NCI-H187 (cell line): ENCODE data around the gene ARHGEF26.
"Not testable (repeated sequence)": the region's sequence is repeated elsewhere in the genome, so short reads cannot be mapped to it uniquely, and the experiment has no call there.

Experiments
- DNase-seq, 2 experiments: peaks; one replicate each; lab custom pipeline; 2025; lab: John Stamatoyannopoulos, UW

Gene ARHGEF26

DNA sequence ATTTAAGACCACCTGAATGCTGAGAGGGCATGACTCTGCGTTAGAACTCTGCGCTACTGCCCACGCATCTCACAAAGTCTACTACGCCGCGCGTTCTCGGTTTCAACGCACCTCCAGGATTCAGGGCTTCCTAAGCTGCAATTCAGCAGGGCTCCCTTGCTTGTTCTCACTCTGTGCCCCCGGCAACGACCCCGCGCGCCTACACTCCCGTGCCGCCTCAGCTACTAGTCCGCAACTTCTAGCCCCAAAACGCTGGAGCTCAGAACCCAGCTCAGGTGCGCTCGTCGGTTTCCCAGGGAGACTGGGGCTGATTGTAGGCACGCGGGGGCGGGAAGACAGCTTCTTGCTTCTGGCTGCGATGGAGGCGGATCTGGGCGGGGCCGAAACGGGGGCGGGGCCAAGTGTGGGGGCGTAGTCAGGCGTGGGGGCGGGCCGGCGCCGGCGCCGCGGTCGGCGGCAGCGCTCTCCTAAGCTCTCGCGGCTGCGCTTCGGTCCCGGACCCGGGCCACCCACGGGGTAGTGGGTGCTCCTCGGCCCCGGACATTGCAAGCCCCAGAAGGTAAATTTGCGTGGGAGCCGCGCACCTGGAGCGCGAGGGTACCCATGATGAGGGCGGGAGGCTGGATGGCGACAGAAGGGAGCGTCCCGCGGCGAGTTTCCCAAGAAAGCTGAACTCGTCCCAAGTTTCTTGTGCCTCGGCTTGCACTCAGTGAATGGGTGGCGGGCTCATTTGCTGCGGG is at the start of gene ARHGEF26:
TSS of gene ARHGEF26 (plus strand) at position 430 of the 740 bp plus-strand sequence. CDS start 603 bp downstream, outside the sequence.
- peak; percentile 55 to 77 for DNase-seq

DNA sequence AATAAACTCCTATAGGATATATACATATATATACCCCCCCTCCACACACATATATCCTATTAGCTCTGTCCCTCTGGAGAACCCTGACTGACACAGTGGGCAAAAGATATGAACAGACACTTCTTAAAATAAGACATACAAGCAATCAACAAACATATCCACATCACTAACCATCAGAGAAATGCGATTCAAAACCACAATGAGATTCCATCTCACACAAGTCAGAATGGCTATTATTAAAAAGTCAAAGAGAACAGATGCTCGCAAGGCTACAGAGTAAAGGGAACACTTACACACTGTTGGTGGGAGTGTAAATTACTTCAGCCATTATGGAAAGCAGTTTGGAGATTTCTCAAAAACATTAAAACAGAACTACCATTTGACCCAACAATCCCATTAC is 46.2 kb upstream of the ARHGEF26 start:
- DNase-seq: no peak

GRCh38 chr3:154078672-154079071 is 42.5 kb upstream of the ARHGEF26 start:
- DNase-seq: no peak

DNA sequence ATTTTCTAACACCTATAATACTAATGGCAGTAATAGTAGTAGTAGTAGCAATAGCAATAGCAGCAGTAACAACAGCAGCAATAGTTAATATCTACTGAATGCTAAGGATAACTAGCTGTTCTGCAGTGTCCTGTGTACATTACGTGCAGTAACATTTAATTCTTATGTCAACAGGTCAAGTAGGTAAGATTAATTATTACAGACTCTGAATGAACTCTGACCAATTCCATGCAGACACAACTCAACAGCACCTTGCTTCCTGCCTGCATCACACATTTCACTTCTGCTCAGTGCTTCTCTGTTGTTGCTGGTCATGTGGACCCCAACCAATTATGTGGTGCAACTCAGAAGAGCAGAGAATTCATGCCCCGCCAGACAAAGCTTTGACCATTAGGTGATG is 39.9 kb upstream of the ARHGEF26 start:
- no peak for DNase-seq

GRCh38 chr3:154085071-154085470 is 36.1 kb upstream of the ARHGEF26 start:
- DNase-seq: no peak

GRCh38 chr3:154085799-154086198 is 35.4 kb upstream of the ARHGEF26 start:
- no peak for DNase-seq

DNA sequence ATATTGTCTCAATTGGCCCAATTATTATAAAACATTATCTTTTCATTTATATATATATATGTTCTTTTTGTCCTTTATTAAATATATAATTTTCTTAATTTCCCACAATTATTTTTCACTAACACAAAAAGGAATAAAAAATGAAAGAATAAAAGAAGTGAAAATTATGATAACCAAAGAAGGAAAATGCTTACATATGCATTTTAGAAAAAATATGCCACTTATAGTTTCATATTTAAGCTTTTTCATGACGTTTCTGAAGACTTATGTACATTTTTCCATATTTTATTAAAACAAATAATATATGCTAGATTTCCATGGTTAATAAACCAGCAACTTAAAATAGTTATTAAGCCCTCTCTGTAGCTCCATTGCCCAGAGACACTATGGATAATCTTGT is 34.9 kb upstream of the ARHGEF26 start:
- DNase-seq: no peak

GRCh38 chr3:154087756-154088480 is 33.3 kb upstream of the ARHGEF26 start:
- not testable (repeated sequence) for DNase-seq

DNA sequence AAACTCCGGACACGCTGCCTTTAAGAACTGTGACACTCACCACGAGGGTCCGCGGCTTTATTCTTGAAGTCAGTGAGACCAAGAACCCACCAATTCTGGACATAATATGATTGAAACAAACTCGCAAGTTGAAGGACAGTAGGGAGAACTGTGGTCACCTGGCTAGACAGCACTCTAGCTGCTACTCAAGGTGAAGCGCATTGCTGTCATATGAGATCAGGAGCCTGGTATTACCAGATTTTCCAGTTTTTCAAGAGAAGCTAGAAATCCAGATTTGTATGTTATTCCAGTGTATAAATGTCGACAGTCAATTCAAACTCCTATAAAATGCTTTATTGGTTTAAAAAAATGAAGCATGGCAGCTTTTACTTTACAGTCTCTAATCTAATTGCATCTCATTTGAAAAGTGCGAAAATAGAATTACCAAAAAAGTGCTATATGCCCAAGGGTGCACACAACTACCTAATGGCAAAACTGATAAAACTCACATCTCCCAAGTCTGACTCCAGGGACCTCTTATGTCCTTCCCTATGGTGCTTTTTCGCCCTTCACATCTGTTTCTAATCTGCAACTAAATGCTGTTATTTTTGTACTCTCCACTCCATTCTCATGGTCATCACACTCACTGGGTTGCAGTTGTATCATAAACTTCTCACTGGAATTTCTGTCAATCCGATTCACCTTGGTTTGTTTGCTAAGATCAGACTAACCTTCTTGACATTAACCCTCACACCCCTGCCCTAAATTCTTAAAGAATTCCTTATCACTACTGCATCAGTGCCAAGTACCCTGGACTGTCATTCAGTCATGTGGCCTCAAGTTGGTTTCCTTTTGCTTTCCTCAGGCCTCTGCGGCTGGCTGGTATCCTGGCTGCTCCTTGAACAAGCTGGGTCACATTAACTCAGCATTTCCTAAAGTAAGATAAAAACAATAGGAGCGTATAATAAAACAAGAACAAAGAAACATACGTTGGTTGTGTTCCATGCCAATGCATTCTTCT is 31.5 kb upstream of the ARHGEF26 start:
- no peak for DNase-seq

DNA sequence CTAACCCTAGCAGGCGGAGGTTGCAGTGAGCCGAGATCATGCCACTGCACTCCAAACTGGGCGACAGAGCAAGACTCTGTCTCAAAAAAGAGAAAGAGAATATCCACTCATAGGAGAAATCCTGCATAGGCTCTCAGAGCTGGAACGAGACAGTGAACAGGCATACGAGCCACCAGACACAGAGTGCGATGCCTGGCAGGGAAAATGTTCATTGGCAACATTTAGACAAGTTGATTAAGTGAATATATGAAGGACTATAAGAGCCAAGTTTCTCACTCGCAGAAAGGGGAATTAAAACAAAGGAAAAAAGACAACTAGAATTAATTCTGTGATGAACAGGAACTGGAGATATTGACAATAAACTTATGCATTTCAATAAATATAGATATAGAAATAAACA is 27.1 kb upstream of the ARHGEF26 start:
- no peak for DNase-seq

GRCh38 chr3:154095832-154096421 is 25.3 kb upstream of the ARHGEF26 start:
- DNase-seq: no peak

- DNase-seq: no peak
These were observed 22.8 kb upstream of the ARHGEF26 start for GRCh38 chr3:154098376-154098775.

DNA sequence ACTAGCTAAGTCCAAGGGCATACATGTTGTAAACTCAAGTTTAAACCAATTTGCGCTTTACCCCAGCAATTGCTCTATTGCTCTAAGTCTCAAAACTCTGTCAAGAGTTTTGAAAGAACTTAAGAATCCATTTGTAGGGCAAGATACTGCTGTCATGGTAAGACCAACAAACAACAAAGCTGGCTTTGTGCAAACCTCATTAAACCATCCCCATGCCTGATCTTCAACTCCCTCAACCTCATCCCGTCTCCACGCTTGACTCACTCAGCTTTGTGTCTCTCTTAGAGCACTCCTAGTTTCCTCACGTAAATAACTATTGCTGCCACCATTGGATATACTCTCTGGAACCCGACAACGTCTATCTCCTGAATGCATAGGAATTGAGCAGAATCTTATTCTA is 20.6 kb upstream of the ARHGEF26 start:
- no peak for DNase-seq

GRCh38 chr3:154101250-154101649 is 19.9 kb upstream of the ARHGEF26 start:
- DNase-seq: no peak

- no peak for DNase-seq
These were observed 19.0 kb upstream of the ARHGEF26 start for GRCh38 chr3:154102225-154102624.

GRCh38 chr3:154105218-154105975 is 15.8 kb upstream of the ARHGEF26 start:
- DNase-seq: peak; percentile 3 to 8

- no peak for DNase-seq
These were observed 9.7 kb upstream of the ARHGEF26 start for GRCh38 chr3:154111365-154111935.

DNA sequence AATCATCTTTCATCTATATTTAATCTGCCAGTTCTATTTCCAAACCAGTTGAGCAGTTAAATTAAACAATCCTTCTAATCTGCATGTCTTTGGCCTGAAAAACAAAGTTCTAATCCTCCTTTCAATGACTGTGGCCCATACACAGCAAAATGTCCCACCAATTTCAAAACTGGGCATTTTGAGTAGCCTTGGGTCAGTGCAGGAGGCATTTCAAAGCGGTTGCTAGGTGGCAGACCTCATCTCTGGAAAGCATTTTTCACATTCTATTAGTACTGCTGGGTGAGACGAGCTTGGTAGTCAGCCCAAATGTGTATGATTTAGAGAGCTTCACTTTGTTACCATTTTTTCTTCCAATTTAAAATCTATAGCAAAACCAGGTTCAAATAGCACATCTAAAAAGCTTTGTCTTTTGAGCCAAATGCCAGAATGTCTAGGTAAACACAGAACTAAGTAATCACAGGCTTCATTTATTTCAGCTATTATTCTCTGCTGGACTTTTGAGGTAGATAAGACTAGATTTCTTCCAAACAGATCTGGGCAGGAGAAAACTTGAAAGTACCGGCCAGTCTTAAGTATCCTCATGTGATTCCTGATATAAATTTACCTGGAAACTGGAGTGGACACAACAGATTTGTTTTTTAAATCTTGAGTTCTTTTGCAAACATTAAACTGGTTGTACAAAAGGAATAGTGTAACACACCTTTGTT is 8.9 kb upstream of the ARHGEF26 start:
- no peak for DNase-seq

- DNase-seq: no peak
These were observed 7.6 kb upstream of the ARHGEF26 start for GRCh38 chr3:154113609-154114008.

- DNase-seq: no peak
These were observed 5.9 kb upstream of the ARHGEF26 start for GRCh38 chr3:154115332-154115731.
